ENCODE data around the gene TBC1D22A.

TBC1D22A gene

DNA sequence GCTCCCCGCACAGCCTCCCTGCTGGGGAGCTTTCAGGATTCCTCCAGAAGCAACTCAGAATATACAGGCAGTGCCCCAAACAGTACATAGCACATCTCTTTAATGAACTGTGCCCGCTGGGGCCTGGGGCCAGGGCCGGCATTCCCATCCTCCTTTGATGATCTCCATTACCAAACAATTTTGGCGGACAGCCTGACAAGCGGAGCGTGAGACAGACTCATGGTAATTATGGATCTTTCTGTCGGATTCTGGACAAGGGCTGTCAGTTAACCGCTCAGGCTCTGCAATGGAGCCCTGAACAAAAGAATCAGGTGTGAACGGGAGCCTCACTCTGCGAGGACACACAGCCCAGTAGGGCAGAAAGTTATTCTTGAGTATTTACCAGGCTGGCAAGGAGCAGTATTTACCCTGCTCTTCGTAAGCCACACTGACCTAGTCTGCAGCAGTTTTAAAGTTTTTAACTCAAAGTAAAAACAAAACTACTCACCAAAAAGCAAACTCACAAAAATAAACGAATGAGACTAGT lies 174.0 kb downstream of the TBC1D22A start:
- no peak overlapping the region for H3K9ac ChIP-seq
- no peaks in the 10 kb centered on the region for H4K20me1 ChIP-seq (ENCODE audit: insufficient read depth)
- H3K27me3 ChIP-seq (ENCODE audit: insufficient read depth, low read depth): no peaks in the 10 kb centered on the region
- H2AFZ ChIP-seq (ENCODE audit: low read depth): no peak overlapping the region
- no peak overlapping the region for H3K4me3 ChIP-seq (IDR thresholded peaks at IDR 0.05; ENCODE audit: insufficient read depth, low read depth, low read length)
- no peaks in the 10 kb centered on the region for H3K36me3 ChIP-seq (ENCODE audit: insufficient read depth)
- no peak overlapping the region for H3K4me2 ChIP-seq
- no peaks in the 10 kb centered on the region for H3K79me2 ChIP-seq (ENCODE audit: insufficient read depth, low read depth)
- H3K4me1 ChIP-seq (ENCODE audit: low read depth, poor library complexity, severe bottlenecking): no peaks in the 10 kb centered on the region
- H3K27ac ChIP-seq: no peak overlapping the region
- TF ChIP-seq, protein P1, sequence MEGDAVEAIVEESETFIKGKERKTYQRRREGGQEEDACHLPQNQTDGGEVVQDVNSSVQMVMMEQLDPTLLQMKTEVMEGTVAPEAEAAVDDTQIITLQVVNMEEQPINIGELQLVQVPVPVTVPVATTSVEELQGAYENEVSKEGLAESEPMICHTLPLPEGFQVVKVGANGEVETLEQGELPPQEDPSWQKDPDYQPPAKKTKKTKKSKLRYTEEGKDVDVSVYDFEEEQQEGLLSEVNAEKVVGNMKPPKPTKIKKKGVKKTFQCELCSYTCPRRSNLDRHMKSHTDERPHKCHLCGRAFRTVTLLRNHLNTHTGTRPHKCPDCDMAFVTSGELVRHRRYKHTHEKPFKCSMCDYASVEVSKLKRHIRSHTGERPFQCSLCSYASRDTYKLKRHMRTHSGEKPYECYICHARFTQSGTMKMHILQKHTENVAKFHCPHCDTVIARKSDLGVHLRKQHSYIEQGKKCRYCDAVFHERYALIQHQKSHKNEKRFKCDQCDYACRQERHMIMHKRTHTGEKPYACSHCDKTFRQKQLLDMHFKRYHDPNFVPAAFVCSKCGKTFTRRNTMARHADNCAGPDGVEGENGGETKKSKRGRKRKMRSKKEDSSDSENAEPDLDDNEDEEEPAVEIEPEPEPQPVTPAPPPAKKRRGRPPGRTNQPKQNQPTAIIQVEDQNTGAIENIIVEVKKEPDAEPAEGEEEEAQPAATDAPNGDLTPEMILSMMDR (conservative IDR thresholded peaks at IDR 0.05; ENCODE audit: low read depth, low read length): no peak

DNA sequence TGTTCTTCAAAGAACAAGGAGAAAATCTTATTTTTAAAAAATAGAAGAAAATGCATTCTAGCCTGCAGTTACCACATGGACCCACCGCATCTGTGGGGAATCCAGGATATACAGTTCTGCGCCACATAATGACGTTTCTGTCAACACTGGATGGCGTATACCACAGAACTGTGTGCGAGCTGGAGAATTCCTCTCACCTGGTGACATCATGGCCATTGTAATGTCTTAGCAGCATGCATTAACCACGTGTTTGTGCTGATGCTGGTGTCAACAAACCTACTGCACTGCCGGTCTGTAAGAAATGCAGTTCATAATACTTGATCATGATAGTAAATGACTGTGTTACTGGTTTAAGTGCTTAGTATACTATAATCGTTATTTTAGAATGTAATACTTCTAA lies 174.7 kb downstream of the TBC1D22A start:
- Histone ChIP-seq H2AFZ (ENCODE audit: low read depth) (no peak overlapping the region), H3K27ac (no peak overlapping the region), H3K4me2 (no peak overlapping the region), H4K20me1 (ENCODE audit: insufficient read depth) (no peaks in the 10 kb centered on the region), H3K4me1 (ENCODE audit: low read depth, poor library complexity, severe bottlenecking) (no peaks in the 10 kb centered on the region), H3K79me2 (ENCODE audit: insufficient read depth, low read depth) (no peaks in the 10 kb centered on the region), H3K27me3 (ENCODE audit: insufficient read depth, low read depth) (no peaks in the 10 kb centered on the region), H3K9ac (no peak overlapping the region), H3K36me3 (ENCODE audit: insufficient read depth) (no peaks in the 10 kb centered on the region), H3K4me3 (IDR thresholded peaks at IDR 0.05; ENCODE audit: insufficient read depth, low read depth, low read length) (no peak overlapping the region)
- TF ChIP-seq, protein P1 (conservative IDR thresholded peaks at IDR 0.05; ENCODE audit: low read depth, low read length): no peak

DNA sequence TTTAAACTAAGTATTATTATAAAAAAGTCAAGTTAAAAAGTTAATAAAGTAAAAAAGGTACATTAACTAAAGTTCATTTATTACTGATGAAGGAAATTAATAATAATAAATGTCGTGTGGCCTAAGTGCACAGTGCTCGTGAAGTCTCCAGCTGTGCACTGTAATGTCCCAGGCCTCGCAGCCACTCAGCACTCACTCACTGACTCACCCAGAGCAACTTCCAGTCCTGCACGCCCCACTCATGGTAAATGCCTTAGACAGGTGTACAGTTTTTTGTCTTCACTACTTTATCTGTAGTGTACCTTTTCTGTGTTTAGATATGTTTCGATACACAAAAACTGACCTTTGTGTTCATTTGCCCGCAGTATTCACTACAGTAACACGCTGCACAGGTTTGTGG lies 175.5 kb downstream of the TBC1D22A start:
- H2AFZ ChIP-seq (ENCODE audit: low read depth): no peak overlapping the region
- H3K9ac ChIP-seq: no peak overlapping the region
- no peak overlapping the region for H3K27ac ChIP-seq
- H3K4me1 ChIP-seq (ENCODE audit: low read depth, poor library complexity, severe bottlenecking): no peaks in the 10 kb centered on the region
- no peaks in the 10 kb centered on the region for H3K27me3 ChIP-seq (ENCODE audit: insufficient read depth, low read depth)
- TF ChIP-seq, protein P1 (conservative IDR thresholded peaks at IDR 0.05; ENCODE audit: low read depth, low read length): no peak
- H3K4me3 ChIP-seq (IDR thresholded peaks at IDR 0.05; ENCODE audit: insufficient read depth, low read depth, low read length): no peak overlapping the region
- no peaks in the 10 kb centered on the region for H3K79me2 ChIP-seq (ENCODE audit: insufficient read depth, low read depth)
- H3K36me3 ChIP-seq (ENCODE audit: insufficient read depth): no peaks in the 10 kb centered on the region
- no peaks in the 10 kb centered on the region for H4K20me1 ChIP-seq (ENCODE audit: insufficient read depth)
- H3K4me2 ChIP-seq: no peak overlapping the region

DNA sequence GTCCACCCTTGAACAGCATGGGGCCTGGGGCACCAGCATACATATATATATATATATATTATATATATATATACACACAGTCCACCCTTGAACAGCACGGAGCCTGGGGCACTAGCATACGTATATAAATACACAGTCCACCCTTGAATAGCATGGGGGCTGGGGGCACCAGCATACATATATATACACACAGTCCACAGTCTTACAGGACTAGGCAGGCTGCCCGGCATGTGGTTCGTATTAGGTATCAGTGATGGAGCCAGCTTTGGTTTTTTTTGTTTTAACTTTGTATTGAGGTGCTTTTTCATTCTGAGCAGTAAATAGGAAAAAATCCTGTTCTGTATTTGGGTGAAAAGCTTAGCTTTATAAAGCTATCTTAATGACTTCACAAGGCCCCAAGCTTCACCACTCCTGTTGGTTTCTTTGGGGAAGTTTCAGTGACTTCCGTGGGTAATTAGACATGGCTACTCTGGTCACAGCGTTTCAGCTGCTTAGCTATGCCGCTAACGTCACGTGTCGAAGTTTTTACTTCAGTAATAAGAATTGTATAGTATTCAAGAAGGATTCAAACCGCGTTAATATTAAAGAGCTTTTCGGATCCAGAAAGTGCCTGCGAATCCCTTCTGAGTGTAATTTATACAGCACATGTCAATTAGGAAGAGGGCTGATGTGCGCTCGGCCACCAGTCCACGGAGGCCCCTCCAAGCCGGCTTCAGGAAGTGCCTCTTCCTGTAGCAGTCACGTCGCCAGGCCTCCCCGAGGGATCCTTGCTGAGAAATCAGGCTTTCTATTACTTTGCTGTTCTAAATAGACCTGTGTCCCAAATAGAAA lies 179.7 kb downstream of the TBC1D22A start:
- H3K36me3 ChIP-seq (ENCODE audit: insufficient read depth): no peaks in the 10 kb centered on the region
- H3K27ac ChIP-seq: no peak overlapping the region
- no peak overlapping the region for H2AFZ ChIP-seq (ENCODE audit: low read depth)
- no peaks in the 10 kb centered on the region for H3K27me3 ChIP-seq (ENCODE audit: insufficient read depth, low read depth)
- H3K4me1 ChIP-seq (ENCODE audit: low read depth, poor library complexity, severe bottlenecking): no peaks in the 10 kb centered on the region
- no peak overlapping the region for H3K4me3 ChIP-seq (IDR thresholded peaks at IDR 0.05; ENCODE audit: insufficient read depth, low read depth, low read length)
- no peak overlapping the region for H3K4me2 ChIP-seq
- H4K20me1 ChIP-seq (ENCODE audit: insufficient read depth): no peaks in the 10 kb centered on the region
- no peak overlapping the region for H3K9ac ChIP-seq
- no peaks in the 10 kb centered on the region for H3K79me2 ChIP-seq (ENCODE audit: insufficient read depth, low read depth)
- TF ChIP-seq, protein P1 (conservative IDR thresholded peaks at IDR 0.05; ENCODE audit: low read depth, low read length): no peak
